HFF-Myc (cell line): ENCODE data around the gene ZNF165.
"Not testable (repeated sequence)": the region's sequence is repeated elsewhere in the genome, so short reads cannot be mapped to it uniquely, and the experiment has no call there.

Experiments
- DNase-seq: peaks from one replicate; pipeline ENCODE4 v3.0.0-alpha.2; 2011; ENCODE audit warnings: low read depth; ENCODE audit errors: extremely low read depth
- H3K4me3 ChIP-seq: replicated peaks from 2 replicates; pipeline ENCODE4 v1.5.1; 2011; ENCODE audit warnings: low read depth, mild to moderate bottlenecking, control low read depth, low read length
- CTCF ChIP-seq: IDR thresholded peaks from 2 replicates; pipeline ENCODE4 v1.5.1; 2012; ENCODE audit warnings: mild to moderate bottlenecking, low read depth, low read length, control low read depth; ENCODE audit errors: missing control alignments

Gene ZNF165

GRCh38 chr6:28080381-28080630, at the start of gene ZNF165:
ZNF165 (plus strand) TSS chr6:28080568; CDS start chr6:28085481, 4,913 bp downstream.
- H3K4me3 ChIP-seq: peak within 1 kb of the TSS; percentile 86
- DNase-seq: not testable (repeated sequence)

GRCh38 chr6:28053584-28053983, 26.8 kb upstream of the ZNF165 start:
- no peak for DNase-seq
- no peak overlapping the region for H3K4me3 ChIP-seq
- no peak for TF ChIP-seq CTCF

GRCh38 chr6:28060405-28060804, 20.0 kb upstream of the ZNF165 start:
- no peak overlapping the region for H3K4me3 ChIP-seq
- no peak for DNase-seq
- TF ChIP-seq CTCF: no peak

GRCh38 chr6:28064272-28064671, 16.1 kb upstream of the ZNF165 start:
- no peak overlapping the region for H3K4me3 ChIP-seq
- no peak for DNase-seq
- no peak for TF ChIP-seq CTCF

GRCh38 chr6:28068067-28068466, 12.3 kb upstream of the ZNF165 start:
- TF ChIP-seq CTCF: no peak
- no peak overlapping the region for H3K4me3 ChIP-seq
- DNase-seq: no peak

GRCh38 chr6:28070968-28071367, 9.4 kb upstream of the ZNF165 start:
- H3K4me3 ChIP-seq, DNase-seq: not testable (repeated sequence)

- DNase-seq: no peak
- no peak for TF ChIP-seq CTCF
- H3K4me3 ChIP-seq: no peak overlapping the region
Observed at GRCh38 chr6:28078050-28078449, 2.3 kb upstream of the ZNF165 start.

- no peak overlapping the region for H3K4me3 ChIP-seq
- no peak for TF ChIP-seq CTCF
- no peak for DNase-seq
Observed at GRCh38 chr6:28078836-28079235, 1.5 kb upstream of the ZNF165 start.
